CD4-positive, alpha-beta memory T cell (primary cell): ENCODE results near the gene TBC1D14. TPM values are rescaled to one million over a fixed set of nuclear protein-coding genes. Genes with fewer than 3 reads are reported as not detected.

Experiments
- CTCF ChIA-PET: fragments of 350-600 bp; sonication (Branson Sonifier 250); formaldehyde crosslinking; loops from one replicate; lab custom pipeline; 2021; ENCODE audit warnings: inconsistent platforms; ENCODE audit not compliant: partially characterized antibody; lab: Charles Lee
- POLR2A ChIA-PET: fragments of 350-600 bp; sonication (Branson Sonifier 250); formaldehyde crosslinking; loops from one replicate; lab custom pipeline; 2021; ENCODE audit not compliant: partially characterized antibody; lab: Charles Lee
- DNase-seq, 5 donors: peaks; one replicate each; pipeline versions ENCODE4 v3.0.0 to v3.0.0-alpha.2; 2020 to 2022; ENCODE audit warnings: mixed read lengths in 1 of 5
- H3K27ac ChIP-seq: one replicate; pipeline ENCODE4 v1.7.0; 2013; ENCODE audit warnings: low read depth, low read length
- H3K27me3 ChIP-seq: 2 replicates; pipeline ENCODE4 v1.7.0; 2013; ENCODE audit warnings: mild to moderate bottlenecking, low read length, moderate library complexity; ENCODE audit not compliant: insufficient read depth
- H3K36me3 ChIP-seq: 2 replicates; pipeline ENCODE4 v1.7.0; 2013; ENCODE audit warnings: mild to moderate bottlenecking, low read length, moderate library complexity; ENCODE audit not compliant: insufficient read depth
- H3K4me1 ChIP-seq: 2 replicates; pipeline ENCODE4 v1.7.0; 2013; ENCODE audit warnings: mild to moderate bottlenecking, low read length, moderate library complexity; ENCODE audit not compliant: insufficient read depth
- H3K4me3 ChIP-seq, 2 donors: one replicate each; pipeline ENCODE4 v1.7.0; 2013; ENCODE audit warnings: low read length in 2 of 2, mild to moderate bottlenecking in 1 of 2
- H3K9me3 ChIP-seq, 2 donors: one replicate each; pipeline ENCODE4 v1.7.0; 2013; ENCODE audit warnings: low read length in 2 of 2, control low read depth in 1 of 2; ENCODE audit not compliant: control insufficient read depth in 1 of 2
- H3K27ac Mint-ChIP-seq, 7 donors: one replicate each; pipeline ENCODE4 v1.8.0; 2020 to 2021; ENCODE audit warnings: mixed read lengths in 7 of 7, mild to moderate bottlenecking in 6 of 7, inconsistent platforms in 3 of 7, moderate library complexity in 3 of 7
- H3K27me3 Mint-ChIP-seq, 2 donors: one replicate each; pipeline ENCODE4 v1.8.0; 2020 to 2021; ENCODE audit warnings: mixed read lengths in 2 of 2
- H3K36me3 Mint-ChIP-seq, 2 donors: one replicate each; pipeline ENCODE4 v1.8.0; 2020 to 2021; ENCODE audit warnings: mixed read lengths in 2 of 2, inconsistent platforms in 1 of 2, mild to moderate bottlenecking in 1 of 2
- H3K4me1 Mint-ChIP-seq, 4 donors: one replicate each; pipeline ENCODE4 v1.8.0; 2020 to 2021; ENCODE audit warnings: mixed read lengths in 4 of 4, mild to moderate bottlenecking in 1 of 4
- H3K4me3 Mint-ChIP-seq, 8 donors: one replicate each; pipeline ENCODE4 v1.8.0; 2020 to 2021; ENCODE audit warnings: mixed read lengths in 8 of 8, mild to moderate bottlenecking in 7 of 8, moderate library complexity in 6 of 8, inconsistent platforms in 3 of 8
- H3K9me3 Mint-ChIP-seq, 8 donors: one replicate each; pipeline ENCODE4 v1.8.0; 2020 to 2021; ENCODE audit warnings: mixed read lengths in 8 of 8, mild to moderate bottlenecking in 5 of 8, inconsistent platforms in 3 of 8, moderate library complexity in 1 of 8
- intact Hi-C: fragments of 100-400 bp; cut with micrococcal nuclease; formaldehyde crosslinking; loops from one replicate; pipeline ENCODE4 v1.15.1; 2023
- polyA plus RNA-seq, 2 donors: library from polyadenylated mRNA; unstranded; fragments of 300-500 nt; fragmentation: Illumina TruSeq; gene quantifications; one replicate each; pipeline ENCODE4 v1.2.3, GENCODE V29; 2021
- total RNA-seq, 2 experiments: library from RNA; stranded (reverse); gene quantifications; one replicate each; pipeline ENCODE4 v1.2.3, GENCODE V29; 2021

The TBC1D14 gene
- total and polyA plus RNA-seq, 4 experiments from 2014 or later: 40.7 to 80.7 (median 63.0) TPM

DNA sequence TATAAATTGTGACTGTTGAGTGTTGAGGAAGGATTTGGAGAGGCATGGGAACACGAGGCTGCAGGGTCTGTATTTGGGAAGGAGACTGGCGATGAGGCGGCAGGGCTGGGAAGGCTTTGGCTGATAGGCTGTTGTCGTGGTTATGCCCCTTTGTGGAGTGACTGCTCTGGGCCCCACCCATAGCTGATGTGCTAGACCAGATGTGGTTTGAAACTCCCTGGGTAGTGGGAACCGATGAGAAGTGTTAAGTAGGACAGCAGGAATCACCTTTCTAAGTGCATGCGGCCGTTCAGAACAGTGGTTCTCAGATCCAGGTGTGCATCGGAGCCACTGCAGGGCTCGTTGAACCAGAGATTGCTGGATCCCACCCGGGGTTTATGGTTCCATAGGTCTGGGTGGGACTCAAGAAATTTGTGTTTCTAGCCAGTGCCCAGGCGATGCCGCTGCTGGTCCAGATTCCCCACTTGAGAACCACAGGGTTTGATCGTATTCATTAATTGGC lies 42.3 kb downstream of the TBC1D14 start:
- peak overlapping the region; percentile 36 to 79 (median 60) for H3K4me3 Mint-ChIP-seq
- peaks cover 40% of the 10 kb centered on the region for H3K4me1 ChIP-seq
- H3K27me3 Mint-ChIP-seq: no peaks in the 10 kb centered on the region
- intact Hi-C loops: no loop called here
- ChIA-PET POLR2A (interaction anchor here (1.8 kb wide), 1 partner anchor 43 kb away, joined by 4 read pairs; no protein-coding TSS in a partner anchor), CTCF (interaction anchor here (1.2 to 1.4 kb wide), 3 partner anchors 12 to 35 kb away, joined by 5 to 6 read pairs (median 5); no protein-coding TSS in a partner anchor)
- H3K36me3 ChIP-seq: no peaks in the 10 kb centered on the region
- no peaks in the 10 kb centered on the region for H3K36me3 Mint-ChIP-seq
- H3K9me3 Mint-ChIP-seq: no peaks in the 10 kb centered on the region
- H3K27ac Mint-ChIP-seq: peak overlapping the region in 6 of 7 donors; percentile 23 to 89 (median 75)
- peak in 1 of 5 donors; percentile 15 for DNase-seq
- H3K9me3 ChIP-seq: no peaks in the 10 kb centered on the region
- no peak overlapping the region for H3K4me3 ChIP-seq
- H3K27me3 ChIP-seq: no peaks in the 10 kb centered on the region
- peaks cover 33 to 72% (median 43%) of the 10 kb centered on the region in 4 donors for H3K4me1 Mint-ChIP-seq
- no peak overlapping the region for H3K27ac ChIP-seq

DNA sequence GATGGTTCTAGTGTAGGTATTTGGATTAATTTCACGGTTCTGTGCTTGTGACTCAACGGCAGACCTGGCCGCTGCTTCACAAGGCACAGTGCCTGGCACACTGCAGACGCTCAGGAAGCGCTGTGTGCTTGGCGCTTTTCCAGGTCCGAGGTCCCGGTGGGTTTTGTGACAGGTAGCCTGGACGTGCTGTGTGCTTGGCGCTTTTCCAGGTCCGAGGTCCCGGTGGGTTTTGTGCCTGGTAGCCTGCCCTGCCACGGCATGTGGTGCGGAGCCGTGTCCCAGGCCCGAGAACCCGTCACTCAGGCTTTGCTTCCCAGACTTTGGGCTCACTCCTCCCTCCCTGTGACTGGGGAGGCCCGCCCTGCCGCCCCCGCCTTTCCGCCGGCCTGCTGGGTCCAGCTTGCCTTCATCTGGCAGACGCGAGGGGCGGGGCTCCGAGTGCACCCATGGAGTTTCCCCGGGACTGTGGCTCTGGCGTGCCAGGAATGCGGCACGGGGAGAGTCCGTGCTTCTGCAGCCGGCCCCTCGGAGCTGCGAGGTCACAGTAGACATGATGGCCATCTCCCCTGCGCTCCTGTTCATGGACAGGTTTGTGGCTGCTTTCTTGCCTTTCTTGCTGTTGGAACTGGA lies 44.2 kb downstream of the TBC1D14 start:
- H3K27me3 Mint-ChIP-seq: no peaks in the 10 kb centered on the region
- CTCF ChIA-PET: no interaction called here
- no peak for DNase-seq
- Histone ChIP-seq H3K36me3 (no peaks in the 10 kb centered on the region), H3K4me3 (no peak overlapping the region), H3K27ac (no peak overlapping the region), H3K9me3 (no peaks in the 10 kb centered on the region), H3K27me3 (no peaks in the 10 kb centered on the region), H3K4me1 (peaks cover 33% of the 10 kb centered on the region)
- H3K27ac Mint-ChIP-seq: peak overlapping the region in 1 of 7 donors; percentile 46
- H3K4me1 Mint-ChIP-seq: peaks cover 31 to 74% (median 41%) of the 10 kb centered on the region in 4 donors
- POLR2A ChIA-PET: interaction anchor here (1.8 kb wide), 1 partner anchor 45 kb away, joined by 4 read pairs; no protein-coding TSS in a partner anchor
- H3K9me3 Mint-ChIP-seq: no peaks in the 10 kb centered on the region
- no peak overlapping the region for H3K4me3 Mint-ChIP-seq
- H3K36me3 Mint-ChIP-seq: no peaks in the 10 kb centered on the region
- intact Hi-C loops: no loop called here

DNA sequence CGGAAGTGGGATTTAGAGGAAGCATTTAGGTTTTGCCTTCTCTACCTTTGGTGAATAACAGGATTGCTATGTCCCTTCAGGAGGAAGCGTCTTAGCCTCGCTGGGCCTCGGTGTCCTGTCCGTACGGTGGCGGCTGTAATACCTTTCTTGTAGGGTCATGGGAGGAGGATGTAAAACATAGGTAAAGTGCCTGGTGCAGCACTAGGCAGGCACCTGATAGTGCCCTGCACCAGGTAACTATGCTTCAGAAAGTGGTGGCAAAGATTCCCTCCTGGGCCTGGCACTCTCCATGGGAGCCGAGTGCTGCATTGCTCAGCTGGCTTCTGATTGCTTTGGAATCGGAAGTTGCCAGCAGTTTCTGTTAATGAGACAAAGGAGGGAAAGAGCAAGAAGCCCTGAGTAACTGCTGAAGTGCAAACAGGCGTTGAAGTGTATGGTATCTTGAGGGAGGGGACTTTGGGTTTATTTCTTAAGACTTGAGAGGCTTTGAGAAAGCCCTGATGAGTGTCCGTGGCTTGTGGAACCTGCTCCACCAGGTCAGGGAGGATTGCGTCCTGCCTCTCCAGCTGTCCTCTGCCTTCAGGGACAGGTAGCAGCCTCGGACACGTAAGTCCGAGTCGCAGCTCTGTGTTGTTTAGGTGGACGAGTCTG lies 45.8 kb downstream of the TBC1D14 start:
- Mint-ChIP-seq H3K27me3 (no peaks in the 10 kb centered on the region), H3K4me1 (peaks cover 29 to 75% (median 40%) of the 10 kb centered on the region in 4 donors), H3K4me3 (no peak overlapping the region), H3K9me3 (no peaks in the 10 kb centered on the region), H3K27ac (peak overlapping the region in 4 of 7 donors; percentile 45 to 86 (median 70)), H3K36me3 (no peaks in the 10 kb centered on the region)
- no peak for DNase-seq
- Histone ChIP-seq H3K4me3 (no peak overlapping the region), H3K4me1 (peaks cover 32% of the 10 kb centered on the region), H3K27ac (no peak overlapping the region), H3K36me3 (no peaks in the 10 kb centered on the region), H3K9me3 (no peaks in the 10 kb centered on the region), H3K27me3 (no peaks in the 10 kb centered on the region)
- POLR2A ChIA-PET: no interaction called here
- intact Hi-C loops: no loop called here
- CTCF ChIA-PET: interaction anchor here (1.3 to 1.6 kb wide), 2 partner anchors 12 to 19 kb away, joined by 3 to 5 read pairs; no protein-coding TSS in a partner anchor

DNA sequence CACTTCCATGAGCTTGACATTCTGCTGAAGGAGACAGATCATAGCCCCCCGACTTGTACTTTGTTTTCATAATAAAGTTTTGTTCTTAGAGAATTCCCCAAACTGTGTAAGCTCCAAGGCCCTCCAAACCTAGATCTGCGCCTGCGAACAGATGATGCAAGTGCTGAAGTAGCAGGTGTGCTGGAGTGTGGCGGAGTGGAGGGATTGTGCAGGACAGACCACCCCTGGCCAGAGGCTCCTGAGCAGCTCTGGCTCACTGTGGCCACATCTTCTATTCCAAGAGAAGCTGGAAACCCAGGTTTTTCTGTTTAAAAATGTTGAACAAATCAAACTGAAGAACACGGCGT lies 46.4 kb downstream of the TBC1D14 start:
- peak overlapping the region in 1 of 7 donors; percentile 42 for H3K27ac Mint-ChIP-seq
- H3K9me3 ChIP-seq: no peaks in the 10 kb centered on the region
- ChIA-PET CTCF (interaction anchor here (1.3 to 1.6 kb wide), 2 partner anchors 12 to 18 kb away, joined by 3 to 5 read pairs; no protein-coding TSS in a partner anchor), POLR2A (interaction anchor here (1.1 kb wide), 1 partner anchor 47 kb away, joined by 3 read pairs; the partner anchor contains the start of gene TBC1D14)
- DNase-seq: no peak
- H3K4me3 ChIP-seq: no peak overlapping the region
- H3K9me3 Mint-ChIP-seq: no peaks in the 10 kb centered on the region
- H3K27me3 Mint-ChIP-seq: no peaks in the 10 kb centered on the region
- H3K27ac ChIP-seq: no peak overlapping the region
- H3K4me1 ChIP-seq: peaks cover 26% of the 10 kb centered on the region
- intact Hi-C loops: no loop called here
- H3K36me3 ChIP-seq: no peaks in the 10 kb centered on the region
- H3K27me3 ChIP-seq: no peaks in the 10 kb centered on the region
- no peaks in the 10 kb centered on the region for H3K36me3 Mint-ChIP-seq
- peaks cover 28 to 71% (median 37%) of the 10 kb centered on the region in 4 donors for H3K4me1 Mint-ChIP-seq
- no peak overlapping the region for H3K4me3 Mint-ChIP-seq

DNA sequence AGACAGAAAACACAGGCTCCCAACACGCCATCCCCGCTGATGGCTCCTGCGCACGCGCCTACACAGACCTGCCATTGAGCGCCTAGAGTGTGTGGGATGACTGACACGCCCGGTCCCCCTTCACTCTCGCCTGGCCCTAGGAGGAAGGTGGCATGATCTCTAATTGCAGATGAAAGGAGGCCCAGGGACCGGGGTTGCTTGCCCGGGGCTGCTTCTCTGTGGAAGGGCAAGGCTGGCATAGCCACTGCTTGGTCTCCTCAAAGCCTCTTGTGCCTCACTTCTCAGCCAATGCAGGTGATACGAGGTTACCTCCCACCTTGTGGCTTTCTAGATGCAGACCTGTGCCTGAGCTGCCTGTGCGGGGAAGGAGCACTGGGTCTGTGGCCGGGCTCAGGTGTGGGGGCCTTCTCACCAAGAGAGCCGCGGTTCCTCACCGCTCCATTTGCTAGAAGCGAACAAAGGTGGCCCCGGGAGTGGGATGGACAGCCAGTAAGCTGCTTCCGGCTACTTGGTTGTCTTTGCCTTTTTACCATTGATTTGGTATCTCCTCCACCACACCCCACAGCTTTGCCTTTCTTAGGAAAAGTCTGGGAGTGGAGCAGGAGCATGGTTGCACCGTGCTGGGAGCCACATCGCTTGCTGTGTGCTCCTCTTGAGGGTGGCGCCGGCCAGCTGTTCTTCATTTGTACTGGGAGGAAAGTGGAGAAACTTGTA lies 47.0 kb downstream of the TBC1D14 start:
- H3K27ac ChIP-seq: no peak overlapping the region
- no peak overlapping the region for H3K27ac Mint-ChIP-seq
- no peaks in the 10 kb centered on the region for H3K27me3 ChIP-seq
- H3K36me3 Mint-ChIP-seq: no peaks in the 10 kb centered on the region
- no peaks in the 10 kb centered on the region for H3K9me3 ChIP-seq
- H3K4me3 ChIP-seq: no peak overlapping the region
- intact Hi-C loops: no loop called here
- H3K27me3 Mint-ChIP-seq: no peaks in the 10 kb centered on the region
- peaks cover 28 to 71% (median 37%) of the 10 kb centered on the region in 4 donors for H3K4me1 Mint-ChIP-seq
- H3K9me3 Mint-ChIP-seq: no peaks in the 10 kb centered on the region
- CTCF ChIA-PET: interaction anchor here (1.3 to 1.6 kb wide), 2 partner anchors 11 to 17 kb away, joined by 3 to 5 read pairs; no protein-coding TSS in a partner anchor
- H3K36me3 ChIP-seq: no peaks in the 10 kb centered on the region
- POLR2A ChIA-PET: interaction anchor here (1.1 kb wide), 1 partner anchor 47 kb away, joined by 3 read pairs; the partner anchor contains the start of gene TBC1D14
- no peak overlapping the region for H3K4me3 Mint-ChIP-seq
- peaks cover 22% of the 10 kb centered on the region for H3K4me1 ChIP-seq
- DNase-seq: no peak

DNA sequence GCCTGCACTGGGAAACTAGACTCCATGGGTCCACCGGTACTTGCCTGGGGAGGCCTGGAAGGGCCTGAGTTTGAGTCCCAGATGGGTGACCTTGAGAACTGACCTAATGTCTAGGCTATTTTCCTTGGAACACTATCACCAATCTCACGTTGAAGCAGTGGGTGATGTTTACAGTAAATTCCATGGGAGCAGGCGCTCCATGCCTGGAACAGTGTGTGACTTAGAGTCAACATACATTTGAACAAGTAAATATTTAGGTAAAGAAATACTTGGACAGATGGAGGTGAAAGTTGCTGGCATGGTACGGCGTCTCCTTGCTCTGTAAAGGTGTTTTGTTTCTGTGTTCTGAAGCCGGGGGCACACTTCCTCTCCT lies 47.5 kb downstream of the TBC1D14 start:
- ChIA-PET POLR2A (interaction anchor here (1.1 kb wide), 1 partner anchor 48 kb away, joined by 3 read pairs; the partner anchor contains the start of gene TBC1D14), CTCF (interaction anchor here (1.6 kb wide), 1 partner anchor 17 kb away, joined by 5 read pairs; no protein-coding TSS in a partner anchor)
- Histone ChIP-seq H3K27me3 (no peaks in the 10 kb centered on the region), H3K36me3 (no peaks in the 10 kb centered on the region), H3K4me1 (peaks cover 22% of the 10 kb centered on the region), H3K9me3 (no peaks in the 10 kb centered on the region), H3K4me3 (no peak overlapping the region), H3K27ac (no peak overlapping the region)
- no peaks in the 10 kb centered on the region for H3K9me3 Mint-ChIP-seq
- no peaks in the 10 kb centered on the region for H3K27me3 Mint-ChIP-seq
- H3K36me3 Mint-ChIP-seq: peaks cover 0 to 2% of the 10 kb centered on the region in 2 donors
- no peak for DNase-seq
- H3K27ac Mint-ChIP-seq: peak overlapping the region in 3 of 7 donors; percentile 19 to 60 (median 52)
- H3K4me1 Mint-ChIP-seq: peaks cover 28 to 71% (median 37%) of the 10 kb centered on the region in 4 donors
- H3K4me3 Mint-ChIP-seq: no peak overlapping the region
- intact Hi-C loops: no loop called here
